GM21786 (cell line): ENCODE data around the gene PLA2G15.
"Not testable (repeated sequence)": the region's sequence is repeated elsewhere in the genome, so short reads cannot be mapped to it uniquely, and the experiment has no call there.

ENCODE experiments used
- ATAC-seq: cut with Tn5 transposase; IDR thresholded peaks from one replicate; pipeline ENCODE4 v1.9.1; 2021; ENCODE audit not compliant: unreplicated experiment

PLA2G15 gene

GRCh38 chr16:68274441-68274840, 29.3 kb downstream of the PLA2G15 start:
- ATAC-seq: no peak

DNA sequence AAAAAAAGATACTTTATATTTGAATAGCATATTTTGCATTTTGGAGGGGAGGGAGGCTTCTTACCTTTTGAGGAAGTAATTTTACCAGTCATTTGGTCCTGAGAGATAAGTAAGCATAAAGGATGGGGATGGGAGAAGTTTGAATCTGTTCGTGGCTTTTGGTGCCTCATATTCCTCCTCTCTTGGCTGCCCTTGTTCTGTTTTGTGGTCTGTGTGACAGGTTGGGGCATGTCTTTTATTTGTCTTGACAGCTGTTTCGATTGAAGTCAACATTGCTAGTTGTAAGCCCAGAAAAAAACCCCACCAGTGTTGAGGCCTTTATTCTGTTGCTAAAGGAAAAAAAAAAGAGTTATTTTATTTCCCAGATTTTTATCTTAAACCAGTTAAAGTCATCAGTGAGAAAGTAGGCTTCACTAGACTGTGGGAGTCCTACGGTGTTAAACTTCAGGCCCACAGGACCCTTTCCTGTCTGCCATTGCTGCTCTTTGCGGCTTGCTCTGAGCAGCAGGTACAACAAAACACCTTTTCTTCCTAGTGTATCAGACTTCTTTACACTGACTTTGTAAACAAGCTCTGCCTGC, 30.5 kb downstream of the PLA2G15 start:
- peak; percentile 64 for ATAC-seq

DNA sequence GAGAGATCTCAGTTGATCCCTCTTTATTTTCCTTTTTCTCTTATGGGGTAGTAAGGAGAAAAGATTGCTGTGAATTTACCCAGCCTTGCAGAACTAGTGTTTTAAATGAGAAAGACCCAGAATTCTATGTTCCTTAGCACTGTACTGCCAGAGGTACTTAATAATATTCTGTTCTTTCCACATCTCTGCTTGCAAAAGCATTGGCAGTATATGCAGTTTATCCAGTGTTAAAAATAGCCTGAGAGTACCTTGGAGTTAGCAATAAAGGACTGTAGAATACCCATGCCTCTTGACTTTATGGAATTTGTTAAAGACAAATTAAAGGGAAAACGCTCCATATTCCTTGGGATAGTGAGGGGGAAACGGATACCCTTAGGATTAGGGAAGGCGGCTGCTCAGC, 31.1 kb downstream of the PLA2G15 start:
- no peak for ATAC-seq

GRCh38 chr16:68279726-68280558, 34.8 kb downstream of the PLA2G15 start:
- no peak for ATAC-seq

- ATAC-seq: no peak
These were observed 36.3 kb downstream of the PLA2G15 start for GRCh38 chr16:68281368-68282063.

DNA sequence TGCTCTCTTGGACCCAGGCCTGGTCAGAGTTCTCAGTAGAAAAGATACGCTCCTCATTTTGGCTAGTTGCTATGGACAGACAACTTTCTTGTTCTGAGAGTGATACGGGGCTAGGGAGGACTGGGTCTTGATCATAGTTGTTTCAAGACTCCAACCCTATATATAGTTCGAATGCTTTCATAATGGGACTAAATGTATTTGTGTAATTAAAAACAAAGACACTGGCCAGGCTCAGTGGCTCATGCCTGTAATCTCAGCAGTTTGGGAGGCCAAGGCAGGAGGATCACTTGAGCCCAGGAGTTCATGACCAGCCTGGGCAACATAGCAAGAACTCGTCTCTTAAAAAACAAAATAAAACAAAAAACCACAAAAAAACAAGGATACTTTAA, 36.9 kb downstream of the PLA2G15 start:
- no peak for ATAC-seq

DNA sequence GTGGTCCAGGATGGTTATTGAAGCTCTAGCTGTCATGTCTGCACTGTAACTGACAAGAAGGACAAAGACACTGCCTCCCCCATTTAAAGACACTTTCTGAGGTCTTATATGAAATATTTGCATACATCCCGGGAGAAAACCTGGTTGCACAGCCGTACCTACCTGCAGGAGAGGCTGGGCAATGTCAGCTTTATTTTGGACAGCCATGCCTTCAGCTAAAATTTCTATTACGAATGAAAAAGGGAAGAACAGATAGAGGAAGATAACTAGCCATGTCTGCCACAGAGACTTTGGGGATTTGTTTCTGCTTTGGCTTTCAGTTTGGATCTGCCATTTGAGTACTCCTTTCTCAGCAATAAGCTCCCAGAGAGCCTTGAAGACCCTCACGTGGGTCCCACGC, 38.2 kb downstream of the PLA2G15 start:
- no peak for ATAC-seq

DNA sequence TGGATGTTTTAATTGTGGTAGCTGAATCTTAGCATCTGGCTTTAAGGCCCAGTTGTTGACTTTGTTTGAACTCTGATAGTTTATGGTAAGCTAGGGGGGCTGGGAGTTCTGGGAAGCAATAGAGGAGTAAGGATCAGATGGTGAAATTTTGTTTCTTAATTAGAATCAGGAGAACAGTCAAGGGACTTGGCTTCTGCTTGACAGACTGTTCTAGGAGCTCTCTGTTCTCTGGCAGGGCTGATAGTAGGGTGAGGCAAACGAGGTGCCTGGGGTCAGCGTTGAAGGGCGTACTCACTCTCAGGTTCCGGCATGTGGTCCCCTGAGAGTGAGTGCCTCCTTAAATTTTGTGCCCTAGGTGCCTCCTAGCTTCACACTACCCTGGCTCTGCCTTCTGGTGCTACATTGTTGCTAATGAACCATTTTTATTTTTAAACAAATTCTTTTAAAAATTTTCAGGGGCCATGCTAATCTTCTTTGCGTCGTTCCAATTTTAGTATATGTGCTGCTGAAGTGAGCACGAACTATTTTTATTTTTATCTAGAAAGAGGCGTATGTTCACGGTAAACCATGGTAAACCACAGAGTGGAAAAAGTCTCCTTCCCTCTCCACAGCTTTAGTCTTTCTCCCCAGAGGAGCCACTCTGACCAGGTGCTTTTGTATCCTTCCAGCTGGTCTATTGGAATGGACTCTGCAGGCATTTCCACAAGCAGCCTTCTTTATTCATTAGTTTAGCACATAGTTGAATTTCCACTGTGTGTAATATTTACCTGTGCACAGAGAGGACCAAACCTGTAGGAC, 38.8 kb downstream of the PLA2G15 start:
- ATAC-seq: peak; percentile 50

- peak; percentile 45 for ATAC-seq
These were observed 39.7 kb downstream of the PLA2G15 start for GRCh38 chr16:68284847-68285246.

DNA sequence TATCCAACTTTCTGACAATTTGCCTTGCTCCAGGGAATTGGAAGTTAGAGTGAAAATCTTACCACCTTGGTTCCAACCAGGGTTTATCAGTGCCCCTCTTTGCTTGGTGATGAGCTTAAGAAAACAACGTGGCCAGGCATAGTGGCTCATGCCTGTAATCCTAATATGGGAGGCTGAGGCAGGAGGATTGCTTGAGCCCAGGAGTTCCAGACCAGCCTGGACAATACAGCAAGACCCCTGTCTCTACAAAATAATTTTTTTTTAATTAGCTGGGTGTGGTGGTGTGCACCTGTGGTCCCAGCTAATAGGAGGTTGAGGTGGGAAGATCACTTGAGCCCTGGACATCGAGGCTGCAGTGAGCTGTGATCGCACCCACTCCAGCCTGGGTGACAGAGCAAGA, 40.5 kb downstream of the PLA2G15 start:
- ATAC-seq: no peak

- no peak for ATAC-seq
These were observed 41.2 kb downstream of the PLA2G15 start for GRCh38 chr16:68286153-68287074.

GRCh38 chr16:68287276-68288251, 42.4 kb downstream of the PLA2G15 start:
- ATAC-seq: no peak

DNA sequence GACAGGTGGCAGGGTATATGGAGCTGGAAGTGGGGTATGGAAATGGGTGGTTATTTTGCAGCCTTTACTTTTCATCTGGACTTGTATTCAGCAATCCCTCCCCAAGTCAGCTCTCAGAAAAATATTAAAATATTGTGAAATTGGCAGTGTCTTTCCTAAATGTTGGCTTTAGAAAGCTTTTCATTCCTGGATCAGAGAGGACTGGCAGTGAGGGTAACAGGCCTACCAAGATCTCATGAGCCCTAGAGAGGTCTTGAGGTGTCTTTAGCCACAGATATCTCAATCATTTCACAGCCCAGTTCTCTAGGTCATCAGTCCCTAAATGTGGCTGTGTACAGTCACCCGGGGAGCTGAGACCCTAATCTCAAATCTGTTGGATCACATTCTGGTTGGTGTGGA, 43.1 kb downstream of the PLA2G15 start:
- ATAC-seq: no peak

GRCh38 chr16:68288796-68289195, 43.6 kb downstream of the PLA2G15 start:
- ATAC-seq: not testable (repeated sequence)

DNA sequence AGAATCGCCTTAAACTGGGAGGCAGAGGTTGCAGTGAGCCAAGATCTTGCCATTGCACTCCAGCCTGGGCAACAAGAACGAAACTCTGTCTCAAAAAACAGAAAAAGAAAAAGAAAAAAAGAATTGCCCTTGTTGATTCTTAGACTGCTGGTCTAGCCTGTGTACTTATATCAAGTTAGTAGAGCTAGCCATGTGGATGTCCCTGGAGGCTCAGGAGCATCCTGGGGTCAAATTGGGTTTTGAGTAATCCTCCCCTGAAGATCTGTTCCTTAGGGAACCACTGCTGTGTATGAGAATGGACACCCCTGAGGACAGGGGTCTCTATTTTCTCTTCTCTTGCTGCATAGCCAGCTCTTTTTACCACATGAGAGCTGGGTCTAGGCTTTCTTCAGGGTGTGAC, 44.0 kb downstream of the PLA2G15 start:
- ATAC-seq: peak; percentile 7

GRCh38 chr16:68289621-68290329, 44.6 kb downstream of the PLA2G15 start:
- peak; percentile 84 for ATAC-seq

GRCh38 chr16:68290450-68290849, 45.3 kb downstream of the PLA2G15 start:
- no peak for ATAC-seq

DNA sequence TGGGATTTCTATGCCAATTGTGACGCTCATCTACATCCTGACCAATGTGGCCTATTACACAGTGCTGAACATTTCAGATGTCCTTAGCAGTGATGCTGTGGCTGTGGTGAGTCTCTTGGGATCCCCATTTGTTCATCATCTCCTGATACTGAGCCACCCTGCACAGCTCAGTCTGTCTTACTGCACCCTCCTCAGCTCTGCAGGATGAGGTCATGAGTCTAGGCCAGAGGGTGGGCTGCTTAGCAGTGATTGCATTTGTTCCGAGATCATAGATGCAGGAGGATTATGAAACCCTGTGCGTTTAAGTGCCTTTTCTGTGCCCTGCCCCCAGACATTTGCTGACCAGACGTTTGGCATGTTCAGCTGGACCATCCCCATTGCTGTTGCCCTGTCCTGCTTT, 46.1 kb downstream of the PLA2G15 start:
- ATAC-seq: no peak
